Kidney (tissue), 14 donors: ENCODE results near the gene FBXL14. TPM values are rescaled to one million over a fixed set of nuclear protein-coding genes. Genes with fewer than 3 reads are reported as not detected.

Experiments
- DNase-seq, 5 donors: peaks; one replicate each; pipeline ENCODE4 v3.0.0-alpha.2; 2013 to 2020
- FAIRE-seq: peaks from 2 replicates; lab custom pipeline; 2012; peaks lifted over from hg19 to GRCh38; lab: Jason Lieb, UNC
- H3K27ac ChIP-seq, 2 donors: one replicate each; pipeline ENCODE4 v1.7.0; 2013; ENCODE audit warnings: low read depth in 2 of 2, low read length in 2 of 2, inconsistent platforms in 1 of 2
- H3K27me3 ChIP-seq: one replicate; pipeline ENCODE4 v1.7.1; 2013; ENCODE audit warnings: low read length, inconsistent platforms; ENCODE audit not compliant: control insufficient read depth, insufficient read depth
- H3K36me3 ChIP-seq, 3 donors: one replicate each; pipeline versions ENCODE4 v1.7.0 to v1.7.1; 2013; ENCODE audit warnings: low read length in 3 of 3, control low read depth in 1 of 3, inconsistent platforms in 1 of 3; ENCODE audit not compliant: insufficient read depth in 3 of 3, control insufficient read depth in 2 of 3
- H3K4me1 ChIP-seq, 3 donors: one replicate each; pipeline versions ENCODE4 v1.7.0 to v1.7.1; 2013; ENCODE audit warnings: low read length in 3 of 3, inconsistent platforms in 1 of 3, low read depth in 1 of 3; ENCODE audit not compliant: control insufficient read depth in 2 of 3, insufficient read depth in 2 of 3
- H3K4me3 ChIP-seq, 3 donors: one replicate each; pipeline versions ENCODE4 v1.7.0 to v1.8.1; 2013; ENCODE audit warnings: low read length in 3 of 3, control low read depth in 1 of 3, inconsistent platforms in 1 of 3
- H3K9ac ChIP-seq, 3 donors: one replicate each; pipeline versions ENCODE4 v1.7.0 to v1.7.1; 2013; ENCODE audit warnings: low read length in 3 of 3, control low read depth in 1 of 3, inconsistent platforms in 1 of 3
- H3K9me3 ChIP-seq, 3 donors: one replicate each; pipeline versions ENCODE4 v1.7.0 to v1.7.1; 2013; ENCODE audit warnings: low read length in 3 of 3, control low read depth in 1 of 3, inconsistent platforms in 1 of 3; ENCODE audit not compliant: control insufficient read depth in 2 of 3, insufficient read depth in 1 of 3
- intact Hi-C: fragments of 100-400 bp; cut with DNase I; formaldehyde crosslinking; loops from one replicate; pipeline ENCODE4 v1.11.1; 2022
- polyA plus RNA-seq: library from polyadenylated mRNA; stranded (reverse); fragments of 350-450 nt; fragmentation: Illumina TruSeq; extraction: RNeasy Lipid Tissue Mini Kit (QIAGEN cat#74804); gene quantifications from one replicate; pipeline ENCODE4 v1.2.3, GENCODE V29; 2014; ENCODE audit warnings: low read depth, low replicate concordance; ENCODE audit not compliant: insufficient read depth
- total RNA-seq: library from RNA; stranded (reverse); fragmentation: NEBNext Ultra II Directional; extraction: Animal tissue kit (Norgen Biotek cat#: 25700); gene quantifications from one replicate; pipeline ENCODE4 v1.2.1, GENCODE V29; 2021
- TF ChIP-seq, protein P1 (sequence below): IDR thresholded peaks from 3 replicates; pipeline ENCODE4 v1.5.1; 2012; ENCODE audit warnings: mild to moderate bottlenecking, moderate library complexity, borderline replicate concordance; ENCODE audit not compliant: insufficient read depth; ENCODE audit errors: extremely low read depth
- donor health status: control.
- donor health status: control.
- donor health status: control.
- donor health status: control.
- donor health status: control.
- donor health status: DM: yes; HTN: yes; CAD: no.
- donor health status: Normal renal cell carcinoma (clear cell type).

Gene FBXL14
- total and polyA plus RNA-seq, 2 donors from 2014 or later: 5.3 to 17.9 TPM

- H3K4me3 ChIP-seq: peak within 1 kb of the TSS in 2 of 3 donors; percentile 16 to 35
- no peak within 1 kb of the TSS for H3K9ac ChIP-seq
- H3K27me3 ChIP-seq: peaks cover 7% of the 10 kb centered on the region
- no peaks in the 10 kb centered on the region for H3K36me3 ChIP-seq
- H3K4me1 ChIP-seq: peaks cover 0 to 2% (median 0%) of the 10 kb centered on the region in 3 donors
- no peak within 1 kb of the TSS for H3K27ac ChIP-seq
- TF ChIP-seq, protein P1, sequence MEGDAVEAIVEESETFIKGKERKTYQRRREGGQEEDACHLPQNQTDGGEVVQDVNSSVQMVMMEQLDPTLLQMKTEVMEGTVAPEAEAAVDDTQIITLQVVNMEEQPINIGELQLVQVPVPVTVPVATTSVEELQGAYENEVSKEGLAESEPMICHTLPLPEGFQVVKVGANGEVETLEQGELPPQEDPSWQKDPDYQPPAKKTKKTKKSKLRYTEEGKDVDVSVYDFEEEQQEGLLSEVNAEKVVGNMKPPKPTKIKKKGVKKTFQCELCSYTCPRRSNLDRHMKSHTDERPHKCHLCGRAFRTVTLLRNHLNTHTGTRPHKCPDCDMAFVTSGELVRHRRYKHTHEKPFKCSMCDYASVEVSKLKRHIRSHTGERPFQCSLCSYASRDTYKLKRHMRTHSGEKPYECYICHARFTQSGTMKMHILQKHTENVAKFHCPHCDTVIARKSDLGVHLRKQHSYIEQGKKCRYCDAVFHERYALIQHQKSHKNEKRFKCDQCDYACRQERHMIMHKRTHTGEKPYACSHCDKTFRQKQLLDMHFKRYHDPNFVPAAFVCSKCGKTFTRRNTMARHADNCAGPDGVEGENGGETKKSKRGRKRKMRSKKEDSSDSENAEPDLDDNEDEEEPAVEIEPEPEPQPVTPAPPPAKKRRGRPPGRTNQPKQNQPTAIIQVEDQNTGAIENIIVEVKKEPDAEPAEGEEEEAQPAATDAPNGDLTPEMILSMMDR: no peak
- no peaks in the 10 kb centered on the region for H3K9me3 ChIP-seq
- intact Hi-C loops: no loop called here
- peak in 3 of 5 donors; percentile 40 to 62 (median 53) for DNase-seq
- no peak for FAIRE-seq
These were observed 34.4 kb upstream of the FBXL14 start, which contains the start of gene WNT5B for GRCh38 chr12:1628666-1629337. TSS of gene WNT5B (plus strand) at chr12:1629231. CDS start at chr12:1631355, 2,124 bp downstream.

- H3K9ac ChIP-seq: no peak overlapping the region
- H3K4me3 ChIP-seq: no peak overlapping the region
- no peak for DNase-seq
- H3K36me3 ChIP-seq: no peaks in the 10 kb centered on the region
- H3K27me3 ChIP-seq: no peaks in the 10 kb centered on the region
- TF ChIP-seq, protein P1: no peak
- intact Hi-C loops: no loop called here
- H3K27ac ChIP-seq: no peak overlapping the region
- no peak for FAIRE-seq
- peaks cover 0 to 2% (median 0%) of the 10 kb centered on the region in 3 donors for H3K4me1 ChIP-seq
- H3K9me3 ChIP-seq: no peaks in the 10 kb centered on the region
These were observed 28.0 kb upstream of the FBXL14 start for GRCh38 chr12:1622406-1622805.

GRCh38 chr12:1620092-1620491 lies 25.7 kb upstream of the FBXL14 start:
- no peaks in the 10 kb centered on the region for H3K36me3 ChIP-seq
- no peak overlapping the region for H3K27ac ChIP-seq
- FAIRE-seq: no peak
- no peak overlapping the region for H3K9ac ChIP-seq
- DNase-seq: no peak
- H3K4me3 ChIP-seq: no peak overlapping the region
- no peaks in the 10 kb centered on the region for H3K27me3 ChIP-seq
- peaks cover 0 to under 1% (median 0%) of the 10 kb centered on the region in 3 donors for H3K4me1 ChIP-seq
- H3K9me3 ChIP-seq: no peaks in the 10 kb centered on the region
- TF ChIP-seq, protein P1: no peak
- intact Hi-C loops: no loop called here

- DNase-seq (no peak), FAIRE-seq (no peak)
- H3K9me3 ChIP-seq: no peaks in the 10 kb centered on the region
- no peak overlapping the region for H3K4me3 ChIP-seq
- no peak overlapping the region for H3K27ac ChIP-seq
- no peak overlapping the region for H3K9ac ChIP-seq
- no peaks in the 10 kb centered on the region for H3K27me3 ChIP-seq
- no peaks in the 10 kb centered on the region for H3K36me3 ChIP-seq
- intact Hi-C loops: no loop called here
- no peaks in the 10 kb centered on the region for H3K4me1 ChIP-seq
- TF ChIP-seq, protein P1: no peak
These were observed 25.2 kb upstream of the FBXL14 start for GRCh38 chr12:1619587-1619986.
